K562 (cell line): ENCODE results near the gene EXOC3. TPM values are rescaled to one million over a fixed set of nuclear protein-coding genes. Genes with fewer than 3 reads are reported as not detected.
A peak's percentile ranks its signal among the peaks of the same experiment; 100 is the strongest.

ENCODE experiments used
- ARID1B ChIP-seq: fragments of 450-650 bp; IDR thresholded peaks from 2 replicates; pipeline ENCODE4 v1.6.1; 2016; ENCODE audit warnings: antibody characterized with exemption, mild to moderate bottlenecking, inconsistent platforms
- HLTF ChIP-seq: fragments of 450-650 bp; IDR thresholded peaks from 2 replicates; pipeline ENCODE4 v1.6.1; 2016
- IRF2 ChIP-seq: sonication (generic); formaldehyde crosslinking; IDR thresholded peaks from 2 replicates; pipeline ENCODE4 v1.8.1; 2022; ENCODE audit warnings: mild to moderate bottlenecking, missing genetic modification reagents
- IRF9 ChIP-seq: fragments of 450-650 bp; IDR thresholded peaks from 2 replicates; pipeline ENCODE4 v1.6.1; 2016; ENCODE audit warnings: missing biosample characterization, missing genetic modification characterization
- MYBL2 ChIP-seq, 2 experiments: fragments of 450-650 bp in 1 of 2; sonication (generic) in 1 of 2; formaldehyde crosslinking in 1 of 2; IDR thresholded peaks; 2 replicates each; pipeline versions ENCODE4 v1.6.1 to v1.8.1; 2017 to 2022; ENCODE audit warnings: borderline replicate concordance in 1 of 2, inconsistent platforms in 1 of 2, low read depth in 1 of 2, mild to moderate bottlenecking in 1 of 2, missing genetic modification reagents in 1 of 2, moderate library complexity in 1 of 2
- NFIC ChIP-seq: fragments of 450-650 bp; IDR thresholded peaks from 2 replicates; pipeline ENCODE4 v1.6.1; 2017; ENCODE audit warnings: mild to moderate bottlenecking, inconsistent platforms
- TBP ChIP-seq: optimal IDR thresholded peaks from 2 replicates; pipeline ENCODE3; 2011; ENCODE audit warnings: low read depth, low read length, improper control_type of control experiment
- ZBTB9 ChIP-seq: fragments of 450-650 bp; formaldehyde crosslinking; IDR thresholded peaks from 2 replicates; pipeline ENCODE4 v1.4.0; 2020; ENCODE audit warnings: mild to moderate bottlenecking, moderate library complexity
- ZNF57 ChIP-seq: fragments of 450-650 bp; formaldehyde crosslinking; IDR thresholded peaks from 2 replicates; pipeline ENCODE4 v1.4.0; 2020; ENCODE audit warnings: mild to moderate bottlenecking, moderate library complexity
- ZNF584 ChIP-seq: fragments of 200-800 bp; sonication (Bioruptor generic); IDR thresholded peaks from 2 replicates; pipeline ENCODE4 v1.6.1; 2016; ENCODE audit warnings: low read depth, mild to moderate bottlenecking, missing genetic modification characterization, missing compliant biosample characterization
- ZNF778 ChIP-seq: fragments of 450-650 bp; formaldehyde crosslinking; IDR thresholded peaks from 2 replicates; pipeline ENCODE4 v1.4.0; 2020; ENCODE audit warnings: mild to moderate bottlenecking, moderate library complexity
- polyA plus RNA-seq, 8 experiments: library from polyadenylated mRNA; depleted of rRNA in 4 of 8; stranded (reverse) in 5 of 8; unstranded in 3 of 8; fragments of >200 nt; fragmentation: Nextera tagmentation in 2 of 8; fragmentation: Illumina TruSeq in 1 of 8; extraction: Ambion mirVana in 2 of 8; extraction: Trizol in 1 of 8; gene quantifications; 2 replicates each; pipeline versions ENCODE4 v1.2.1 to v1.2.3, GENCODE V29; 2011 to 2014; ENCODE audit warnings: inconsistent platforms in 1 of 8, missing spikeins in 1 of 8
- total RNA-seq, 7 experiments: library from RNA; depleted of rRNA in 6 of 7; stranded (reverse); fragments of >200 nt in 6 of 7; fragmentation: Illumina TruSeq in 2 of 7; extraction: Trizol in 2 of 7; gene quantifications; 2 replicates each; pipeline versions ENCODE4 v1.2.1 to v1.2.3, GENCODE V29; 2011 to 2021; ENCODE audit warnings: low replicate concordance in 1 of 7
- TF ChIP-seq, protein P1 (sequence below): fragments of 250-450 bp; sonication (Bioruptor Pico); IDR thresholded peaks from 2 replicates; pipeline ENCODE4 v1.9.0; 2021; ENCODE audit warnings: mild to moderate bottlenecking, inconsistent platforms
- TF ChIP-seq, protein P2 (sequence below): fragments of 250-450 bp; sonication (Bioruptor Pico); IDR thresholded peaks from 2 replicates; pipeline ENCODE4 v1.8.0; 2022; ENCODE audit warnings: inconsistent platforms, mild to moderate bottlenecking, moderate library complexity, borderline replicate concordance
- TF ChIP-seq, protein P3 (sequence below), 3 experiments: fragments of 200-800 bp in 1 of 3; fragments of 250-450 bp in 1 of 3; fragments of 450-650 bp in 1 of 3; sonication (Bioruptor Pico) in 1 of 3; sonication (Bioruptor generic) in 1 of 3; formaldehyde crosslinking in 1 of 3; IDR thresholded peaks; 2 replicates each; pipeline versions ENCODE4 v1.6.1 to v1.8.0; 2016 to 2022; ENCODE audit warnings: mild to moderate bottlenecking in 2 of 3, missing genetic modification characterization in 2 of 3, missing compliant biosample characterization in 1 of 3, moderate library complexity in 1 of 3
- TF ChIP-seq, protein P4 (sequence below): fragments of 250-450 bp; sonication (Bioruptor Pico); IDR thresholded peaks from 2 replicates; pipeline ENCODE4 v1.8.0; 2021; ENCODE audit warnings: moderate library complexity, mild to moderate bottlenecking, inconsistent platforms

Gene EXOC3
- total and polyA plus RNA-seq, 9 of the 15 experiments (the other 6 are each of a cell fraction or from before 2014, with no cell fraction given): 1.4 to 41.9 (median 22.4) TPM

- TF ChIP-seq, protein P1, sequence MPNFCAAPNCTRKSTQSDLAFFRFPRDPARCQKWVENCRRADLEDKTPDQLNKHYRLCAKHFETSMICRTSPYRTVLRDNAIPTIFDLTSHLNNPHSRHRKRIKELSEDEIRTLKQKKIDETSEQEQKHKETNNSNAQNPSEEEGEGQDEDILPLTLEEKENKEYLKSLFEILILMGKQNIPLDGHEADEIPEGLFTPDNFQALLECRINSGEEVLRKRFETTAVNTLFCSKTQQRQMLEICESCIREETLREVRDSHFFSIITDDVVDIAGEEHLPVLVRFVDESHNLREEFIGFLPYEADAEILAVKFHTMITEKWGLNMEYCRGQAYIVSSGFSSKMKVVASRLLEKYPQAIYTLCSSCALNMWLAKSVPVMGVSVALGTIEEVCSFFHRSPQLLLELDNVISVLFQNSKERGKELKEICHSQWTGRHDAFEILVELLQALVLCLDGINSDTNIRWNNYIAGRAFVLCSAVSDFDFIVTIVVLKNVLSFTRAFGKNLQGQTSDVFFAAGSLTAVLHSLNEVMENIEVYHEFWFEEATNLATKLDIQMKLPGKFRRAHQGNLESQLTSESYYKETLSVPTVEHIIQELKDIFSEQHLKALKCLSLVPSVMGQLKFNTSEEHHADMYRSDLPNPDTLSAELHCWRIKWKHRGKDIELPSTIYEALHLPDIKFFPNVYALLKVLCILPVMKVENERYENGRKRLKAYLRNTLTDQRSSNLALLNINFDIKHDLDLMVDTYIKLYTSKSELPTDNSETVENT (CRISPR knock-in tag): peak; percentile 80
- peak; percentile 72 for TF ChIP-seq TBP
- no peak for TF ChIP-seq MYBL2 (IDR thresholded peaks at IDR 0.05; ENCODE audit: low read depth)
- no peak for TF ChIP-seq MYBL2 (CRISPR knock-in tag; IDR thresholded peaks at IDR 0.05; ENCODE audit: borderline replicate concordance)
- no peak for TF ChIP-seq ARID1B
- no peak for TF ChIP-seq IRF2 (CRISPR knock-in tag)
- no peak for TF ChIP-seq NFIC
- no peak for TF ChIP-seq ZNF778 (CRISPR knock-in tag)
- TF ChIP-seq ZNF584 (CRISPR knock-in tag): peak; percentile 64; the same call in 1 of the 2 replicates
- TF ChIP-seq ZBTB9: peak; percentile 86; the same call in 1 of the 2 replicates
- TF ChIP-seq ZNF57 (CRISPR knock-in tag): no peak
- TF ChIP-seq, protein P2, sequence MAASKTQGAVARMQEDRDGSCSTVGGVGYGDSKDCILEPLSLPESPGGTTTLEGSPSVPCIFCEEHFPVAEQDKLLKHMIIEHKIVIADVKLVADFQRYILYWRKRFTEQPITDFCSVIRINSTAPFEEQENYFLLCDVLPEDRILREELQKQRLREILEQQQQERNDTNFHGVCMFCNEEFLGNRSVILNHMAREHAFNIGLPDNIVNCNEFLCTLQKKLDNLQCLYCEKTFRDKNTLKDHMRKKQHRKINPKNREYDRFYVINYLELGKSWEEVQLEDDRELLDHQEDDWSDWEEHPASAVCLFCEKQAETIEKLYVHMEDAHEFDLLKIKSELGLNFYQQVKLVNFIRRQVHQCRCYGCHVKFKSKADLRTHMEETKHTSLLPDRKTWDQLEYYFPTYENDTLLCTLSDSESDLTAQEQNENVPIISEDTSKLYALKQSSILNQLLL: no peak
- TF ChIP-seq, protein P3, sequence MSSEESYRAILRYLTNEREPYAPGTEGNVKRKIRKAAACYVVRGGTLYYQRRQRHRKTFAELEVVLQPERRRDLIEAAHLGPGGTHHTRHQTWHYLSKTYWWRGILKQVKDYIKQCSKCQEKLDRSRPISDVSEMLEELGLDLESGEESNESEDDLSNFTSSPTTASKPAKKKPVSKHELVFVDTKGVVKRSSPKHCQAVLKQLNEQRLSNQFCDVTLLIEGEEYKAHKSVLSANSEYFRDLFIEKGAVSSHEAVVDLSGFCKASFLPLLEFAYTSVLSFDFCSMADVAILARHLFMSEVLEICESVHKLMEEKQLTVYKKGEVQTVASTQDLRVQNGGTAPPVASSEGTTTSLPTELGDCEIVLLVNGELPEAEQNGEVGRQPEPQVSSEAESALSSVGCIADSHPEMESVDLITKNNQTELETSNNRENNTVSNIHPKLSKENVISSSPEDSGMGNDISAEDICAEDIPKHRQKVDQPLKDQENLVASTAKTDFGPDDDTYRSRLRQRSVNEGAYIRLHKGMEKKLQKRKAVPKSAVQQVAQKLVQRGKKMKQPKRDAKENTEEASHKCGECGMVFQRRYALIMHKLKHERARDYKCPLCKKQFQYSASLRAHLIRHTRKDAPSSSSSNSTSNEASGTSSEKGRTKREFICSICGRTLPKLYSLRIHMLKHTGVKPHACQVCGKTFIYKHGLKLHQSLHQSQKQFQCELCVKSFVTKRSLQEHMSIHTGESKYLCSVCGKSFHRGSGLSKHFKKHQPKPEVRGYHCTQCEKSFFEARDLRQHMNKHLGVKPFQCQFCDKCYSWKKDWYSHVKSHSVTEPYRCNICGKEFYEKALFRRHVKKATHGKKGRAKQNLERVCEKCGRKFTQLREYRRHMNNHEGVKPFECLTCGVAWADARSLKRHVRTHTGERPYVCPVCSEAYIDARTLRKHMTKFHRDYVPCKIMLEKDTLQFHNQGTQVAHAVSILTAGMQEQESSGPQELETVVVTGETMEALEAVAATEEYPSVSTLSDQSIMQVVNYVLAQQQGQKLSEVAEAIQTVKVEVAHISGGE (CRISPR knock-in tag; IDR thresholded peaks at IDR 0.05): peak in 1 of 3 experiments; percentile 85; a peak in 2 of 6 replicates
- no peak for TF ChIP-seq HLTF
- TF ChIP-seq IRF9 (tag): no peak
- TF ChIP-seq, protein P4, sequence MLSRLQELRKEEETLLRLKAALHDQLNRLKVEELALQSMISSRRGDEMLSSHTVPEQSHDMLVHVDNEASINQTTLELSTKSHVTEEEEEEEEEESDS: no peak
Observed at GRCh38 chr5:472656-473550, 29.9 kb downstream of the EXOC3 start (continued).
